ENCODE data around the gene NDEL1. TPM values are rescaled to one million over a fixed set of nuclear protein-coding genes. Genes with fewer than 3 reads are reported as not detected.
A peak's percentile ranks its signal among the peaks of the same experiment; 100 is the strongest.

NDEL1 gene
- total and polyA plus RNA-seq, 9 of the 15 experiments (the other 6 are each of a cell fraction or from before 2014, with no cell fraction given): 0.86 to 30.5 (median 22.7) TPM

DNA sequence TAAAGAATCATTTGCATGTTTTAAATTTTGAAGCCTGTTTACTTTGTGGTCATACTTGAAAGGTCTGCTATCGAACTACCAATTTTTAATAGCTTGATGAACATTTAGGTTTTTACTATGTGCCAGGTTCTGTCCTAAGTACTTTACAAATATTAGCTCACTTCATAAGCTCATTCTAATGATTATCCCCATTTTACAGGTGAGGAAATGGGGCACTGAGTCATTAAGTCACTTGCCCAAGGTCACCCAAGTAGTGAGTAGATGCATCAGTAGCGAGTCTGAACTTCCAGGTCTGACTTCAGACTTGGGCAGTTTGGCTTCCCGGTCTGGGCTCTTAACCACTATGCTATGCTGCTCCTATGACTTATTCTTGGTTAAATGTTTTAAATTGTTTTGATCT lies 4.0 kb downstream of the NDEL1 start:
- ATAC-seq (no peak), FAIRE-seq (no peak), DNase-seq (ENCODE audit: extremely low read depth in 1 of 4, low spot score in 3 of 4) (no peak)
- H3K9ac ChIP-seq (ENCODE audit: insufficient read depth in 1 of 2, low read depth in 2 of 2, low read length in 2 of 2): no peak overlapping the region
- no peaks in the 10 kb centered on the region for H3K27me3 ChIP-seq (ENCODE audit: control insufficient read depth in 2 of 2, insufficient read depth in 2 of 2, low read length in 2 of 2)
- H3K27ac ChIP-seq (ENCODE audit: extremely low read depth, low read depth, low read length): no peak overlapping the region
- no peak overlapping the region for H3K4me3 ChIP-seq
- no TSS peak for BruUV-seq (replicated peaks)
- H4K20me1 ChIP-seq (replicated peaks; ENCODE audit: control insufficient read depth, insufficient read depth, low read length): no peaks in the 10 kb centered on the region
- TF ChIP-seq TAF15 (IDR thresholded peaks at IDR 0.05; ENCODE audit: low read depth, low read length): no peak
- TF ChIP-seq CSDE1 (IDR thresholded peaks at IDR 0.05): no peak
- no peak for TF ChIP-seq ZNF232 (CRISPR knock-in tag; IDR thresholded peaks at IDR 0.05)
- TF ChIP-seq ESRRA (IDR thresholded peaks at IDR 0.05; ENCODE audit: borderline replicate concordance, low read depth): peak; percentile 53; the same call in 1 of the 2 replicates
- TF ChIP-seq, protein P1, sequence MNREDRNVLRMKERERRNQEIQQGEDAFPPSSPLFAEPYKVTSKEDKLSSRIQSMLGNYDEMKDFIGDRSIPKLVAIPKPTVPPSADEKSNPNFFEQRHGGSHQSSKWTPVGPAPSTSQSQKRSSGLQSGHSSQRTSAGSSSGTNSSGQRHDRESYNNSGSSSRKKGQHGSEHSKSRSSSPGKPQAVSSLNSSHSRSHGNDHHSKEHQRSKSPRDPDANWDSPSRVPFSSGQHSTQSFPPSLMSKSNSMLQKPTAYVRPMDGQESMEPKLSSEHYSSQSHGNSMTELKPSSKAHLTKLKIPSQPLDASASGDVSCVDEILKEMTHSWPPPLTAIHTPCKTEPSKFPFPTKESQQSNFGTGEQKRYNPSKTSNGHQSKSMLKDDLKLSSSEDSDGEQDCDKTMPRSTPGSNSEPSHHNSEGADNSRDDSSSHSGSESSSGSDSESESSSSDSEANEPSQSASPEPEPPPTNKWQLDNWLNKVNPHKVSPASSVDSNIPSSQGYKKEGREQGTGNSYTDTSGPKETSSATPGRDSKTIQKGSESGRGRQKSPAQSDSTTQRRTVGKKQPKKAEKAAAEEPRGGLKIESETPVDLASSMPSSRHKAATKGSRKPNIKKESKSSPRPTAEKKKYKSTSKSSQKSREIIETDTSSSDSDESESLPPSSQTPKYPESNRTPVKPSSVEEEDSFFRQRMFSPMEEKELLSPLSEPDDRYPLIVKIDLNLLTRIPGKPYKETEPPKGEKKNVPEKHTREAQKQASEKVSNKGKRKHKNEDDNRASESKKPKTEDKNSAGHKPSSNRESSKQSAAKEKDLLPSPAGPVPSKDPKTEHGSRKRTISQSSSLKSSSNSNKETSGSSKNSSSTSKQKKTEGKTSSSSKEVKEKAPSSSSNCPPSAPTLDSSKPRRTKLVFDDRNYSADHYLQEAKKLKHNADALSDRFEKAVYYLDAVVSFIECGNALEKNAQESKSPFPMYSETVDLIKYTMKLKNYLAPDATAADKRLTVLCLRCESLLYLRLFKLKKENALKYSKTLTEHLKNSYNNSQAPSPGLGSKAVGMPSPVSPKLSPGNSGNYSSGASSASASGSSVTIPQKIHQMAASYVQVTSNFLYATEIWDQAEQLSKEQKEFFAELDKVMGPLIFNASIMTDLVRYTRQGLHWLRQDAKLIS (CRISPR knock-in tag; IDR thresholded peaks at IDR 0.05): no peak
- no peaks in the 10 kb centered on the region for H3K9me1 ChIP-seq (ENCODE audit: control insufficient read depth, insufficient read depth, low read length)
- H3K79me2 ChIP-seq (ENCODE audit: control insufficient read depth, insufficient read depth, low read length): peaks cover 64% of the 10 kb centered on the region
- H3K4me2 ChIP-seq (ENCODE audit: insufficient read depth, low read length): no peak overlapping the region
- H3K36me3 ChIP-seq (ENCODE audit: control insufficient read depth, insufficient read depth, low read length): peaks cover 24% of the 10 kb centered on the region; the same call in 2 of the 3 replicates
- peaks cover 0 to 7% of the 10 kb centered on the region in 2 experiments; a peak in 4 of 5 replicates for H3K4me1 ChIP-seq (replicated peaks in 1 of 2; ENCODE audit: control insufficient read depth in 2 of 2, insufficient read depth in 2 of 2, low read length in 2 of 2)
- H3K9me3 ChIP-seq (replicated peaks; ENCODE audit: control insufficient read depth, insufficient read depth, low read depth, low read length): no peaks in the 10 kb centered on the region
- intact Hi-C loops (cut with micrococcal nuclease) (no loop called here), in situ Hi-C loops (cut with MboI) (no loop called here)
- 97% methylated on average over 3 of the region's 3 CpGs for WGBS (ENCODE audit: insufficient coverage, low coverage, missing lambda C conversion rate)
- POLR2A ChIA-PET: no interaction called here
- CTCF ChIA-PET (ENCODE audit: low intra/inter-chr PET ratio): no interaction called here
- no peak overlapping the region for H2AFZ ChIP-seq (ENCODE audit: low read depth, low read length)

All from K562 (cell line).